Testis (tissue), 2 donors: ENCODE results near the gene MAGEA9.

Experiments
- CTCF ChIP-seq, 3 experiments: fragments of 450-650 bp in 2 of 3; fragments of 200-600 bp in 1 of 3; sonication (generic) in 1 of 3; IDR thresholded peaks; one replicate each; pipeline ENCODE4 v1.5.1; 2016 to 2019; ENCODE audit warnings: antibody characterized with exemption in 3 of 3, mild to moderate bottlenecking in 2 of 3, moderate library complexity in 1 of 3
- POLR2A ChIP-seq: fragments of 450-650 bp; IDR thresholded peaks from one replicate; pipeline ENCODE4 v1.6.1; 2017; ENCODE audit warnings: antibody characterized with exemption, mild to moderate bottlenecking, moderate library complexity

- TF ChIP-seq CTCF (IDR thresholded peaks at IDR 0.05) (no peak), POLR2A (no peak)
These were observed 43.7 kb downstream of the MAGEA9 start for GRCh38 chrX:149825424-149825823.
